ENCODE data around the gene RASD2.

Gene RASD2

GRCh38 chr22:35560366-35560765 lies 19.7 kb downstream of the RASD2 start:
- DNase-seq (ENCODE audit: low spot score), result no peak

GRCh38 chr22:35560824-35561223 lies 20.2 kb downstream of the RASD2 start:
- no peak for DNase-seq (ENCODE audit: low spot score)

- DNase-seq (ENCODE audit: low spot score), result no peak
Observed at GRCh38 chr22:35561796-35562526, 21.3 kb downstream of the RASD2 start.

GRCh38 chr22:35563211-35563610 lies 22.6 kb downstream of the RASD2 start:
- no peak for DNase-seq (ENCODE audit: low spot score)

GRCh38 chr22:35564975-35565867 lies 24.6 kb downstream of the RASD2 start:
- no peak for DNase-seq (ENCODE audit: low spot score)

GRCh38 chr22:35567351-35568141 lies 26.9 kb downstream of the RASD2 start:
- no peak for DNase-seq (ENCODE audit: low spot score)

- DNase-seq (ENCODE audit: low spot score), result no peak
Observed at GRCh38 chr22:35568751-35569739, 28.4 kb downstream of the RASD2 start.

GRCh38 chr22:35569916-35570315 lies 29.3 kb downstream of the RASD2 start:
- DNase-seq (ENCODE audit: low spot score), result no peak

GRCh38 chr22:35570686-35571194 lies 30.1 kb downstream of the RASD2 start:
- DNase-seq (ENCODE audit: low spot score), result no peak

- no peak for DNase-seq (ENCODE audit: low spot score)
Observed at GRCh38 chr22:35572556-35572955, 31.9 kb downstream of the RASD2 start.

- no peak for DNase-seq (ENCODE audit: low spot score)
Observed at GRCh38 chr22:35575116-35575748, 34.6 kb downstream of the RASD2 start.

GRCh38 chr22:35576671-35577070 lies 36.0 kb downstream of the RASD2 start:
- DNase-seq (ENCODE audit: low spot score), result no peak

- DNase-seq (ENCODE audit: low spot score), result no peak
Observed at GRCh38 chr22:35577799-35578659, 37.4 kb downstream of the RASD2 start.

GRCh38 chr22:35578836-35579575 lies 38.4 kb downstream of the RASD2 start:
- DNase-seq (ENCODE audit: low spot score), result no peak

GRCh38 chr22:35580351-35581022 lies 39.9 kb downstream of the RASD2 start:
- DNase-seq (ENCODE audit: low spot score), result no peak

GRCh38 chr22:35581023-35581413 lies 40.4 kb downstream of the RASD2 start:
- DNase-seq (ENCODE audit: low spot score), result no peak

GRCh38 chr22:35582218-35582860 lies 41.7 kb downstream of the RASD2 start:
- no peak for DNase-seq (ENCODE audit: low spot score)
